ENCODE measurements around the gene ZNF853. TPM values are rescaled to one million over a fixed set of nuclear protein-coding genes. Genes with fewer than 3 reads are reported as not detected.
"Not testable (repeated sequence)": the region's sequence is repeated elsewhere in the genome, so short reads cannot be mapped to it uniquely, and the experiment has no call there.

Gene ZNF853
- total RNA-seq, 1 experiment from 2014 or later, result 1.4 TPM

GRCh38 chr7:6579446-6579845, 36.0 kb upstream of the ZNF853 start:
- TF ChIP-seq CTCF (IDR thresholded peaks at IDR 0.05), result no peak
- no peak for TF ChIP-seq TCF7L2 (IDR thresholded peaks at IDR 0.05; ENCODE audit: low read depth, low read length)
- no peak for TF ChIP-seq SIN3A (IDR thresholded peaks at IDR 0.05; ENCODE audit: borderline replicate concordance, insufficient read depth, low read depth, low read length)
- no peak for TF ChIP-seq POLR2AphosphoS5 (IDR thresholded peaks at IDR 0.05; ENCODE audit: low read depth, low read length)
- TF ChIP-seq REST (IDR thresholded peaks at IDR 0.05; ENCODE audit: insufficient read depth in 1 of 2, low read depth in 2 of 2, low read length in 1 of 2), result no peak
- ChIA-PET POLR2A (no interaction called here), CTCF (no interaction called here)
- no peak for DNase-seq (ENCODE audit: low read depth, low spot score)
- no peaks in the 10 kb centered on the region for H3K9me3 ChIP-seq (ENCODE audit: control insufficient read depth, insufficient read depth, low read depth, low read length)
- no peak overlapping the region for H3K4me3 ChIP-seq (ENCODE audit: low read depth in 2 of 2, low read length in 2 of 2)
- peaks cover 17% of the 10 kb centered on the region for H3K4me1 ChIP-seq (ENCODE audit: control insufficient read depth, insufficient read depth, low read length)
- H3K27me3 ChIP-seq (ENCODE audit: control insufficient read depth, insufficient read depth, low read length), result no peaks in the 10 kb centered on the region
- no peak overlapping the region for H3K27ac ChIP-seq (ENCODE audit: low read length)
- in situ Hi-C loops (cut with HindIII; ENCODE audit: low pct_unique_long_range_greater_than_20kb, low sequenced_read_pairs) (no loop called here), intact Hi-C loops (cut with micrococcal nuclease; ENCODE audit: unreplicated experiment) (no loop called here)
- H3K36me3 ChIP-seq (ENCODE audit: control insufficient read depth, insufficient read depth, low read length), result peaks cover 12% of the 10 kb centered on the region; the same call in 1 of the 2 replicates
- BruUV-seq (replicated peaks), result no TSS peak
- ATAC-seq, result no peak

- in situ Hi-C loops (cut with HindIII; ENCODE audit: low pct_unique_long_range_greater_than_20kb, low sequenced_read_pairs); POLR2A ChIA-PET; H3K9me3 ChIP-seq (ENCODE audit: control insufficient read depth, insufficient read depth, low read depth, low read length); DNase-seq (ENCODE audit: low read depth, low spot score); ATAC-seq; intact Hi-C loops (cut with micrococcal nuclease; ENCODE audit: unreplicated experiment); H3K4me3 ChIP-seq (ENCODE audit: low read depth in 2 of 2, low read length in 2 of 2); BruUV-seq (replicated peaks); CTCF ChIA-PET; H3K27me3 ChIP-seq (ENCODE audit: control insufficient read depth, insufficient read depth, low read length); H3K27ac ChIP-seq (ENCODE audit: low read length); H3K4me1 ChIP-seq (ENCODE audit: control insufficient read depth, insufficient read depth, low read length): not testable (repeated sequence)
- peaks cover 12% of the 10 kb centered on the region; the same call in 1 of the 2 replicates for H3K36me3 ChIP-seq (ENCODE audit: control insufficient read depth, insufficient read depth, low read length)
These were observed 29.5 kb upstream of the ZNF853 start for GRCh38 chr7:6585746-6586432.

GRCh38 chr7:6588566-6588965, 26.8 kb upstream of the ZNF853 start:
- in situ Hi-C loops (cut with HindIII; ENCODE audit: low pct_unique_long_range_greater_than_20kb, low sequenced_read_pairs) (no loop called here), intact Hi-C loops (cut with micrococcal nuclease; ENCODE audit: unreplicated experiment) (no loop called here)
- CTCF ChIA-PET, result interaction anchor here (0.6 kb wide), 1 partner anchor 22 kb away, joined by 3 read pairs; no protein-coding TSS in a partner anchor
- DNase-seq (ENCODE audit: low read depth, low spot score) (no peak), ATAC-seq (no peak)
- Histone ChIP-seq H3K27me3 (ENCODE audit: control insufficient read depth, insufficient read depth, low read length) (no peaks in the 10 kb centered on the region), H3K9me3 (ENCODE audit: control insufficient read depth, insufficient read depth, low read depth, low read length) (no peaks in the 10 kb centered on the region), H3K4me3 (ENCODE audit: low read depth in 2 of 2, low read length in 2 of 2) (no peak overlapping the region), H3K4me1 (ENCODE audit: control insufficient read depth, insufficient read depth, low read length) (peaks cover 8% of the 10 kb centered on the region), H3K27ac (ENCODE audit: low read length) (no peak overlapping the region), H3K36me3 (ENCODE audit: control insufficient read depth, insufficient read depth, low read length) (peaks cover under 1% of the 10 kb centered on the region; the same call in 1 of the 2 replicates)
- TF ChIP-seq SIN3A (IDR thresholded peaks at IDR 0.05; ENCODE audit: borderline replicate concordance, insufficient read depth, low read depth, low read length), result no peak
- TF ChIP-seq TCF7L2 (IDR thresholded peaks at IDR 0.05; ENCODE audit: low read depth, low read length), result no peak
- TF ChIP-seq POLR2AphosphoS5 (IDR thresholded peaks at IDR 0.05; ENCODE audit: low read depth, low read length), result no peak
- no peak for TF ChIP-seq REST (IDR thresholded peaks at IDR 0.05; ENCODE audit: insufficient read depth in 1 of 2, low read depth in 2 of 2, low read length in 1 of 2)
- TF ChIP-seq CTCF (IDR thresholded peaks at IDR 0.05), result no peak
- POLR2A ChIA-PET, result no interaction called here
- no TSS peak for BruUV-seq (replicated peaks)
